Liver (tissue), 9 donors: ENCODE measurements around the gene FGD6. TPM values are rescaled to one million over a fixed set of nuclear protein-coding genes. Genes with fewer than 3 reads are reported as not detected.
A peak's percentile ranks its signal among the peaks of the same experiment; 100 is the strongest.

ENCODE experiments used
- DNase-seq: peaks from one replicate; pipeline ENCODE4 v3.0.0-alpha.2; 2017; ENCODE audit warnings: low spot score
- H3K27ac ChIP-seq, 2 donors: one replicate each; pipeline ENCODE4 v1.7.0; 2013; ENCODE audit warnings: inconsistent platforms in 2 of 2, low read length in 2 of 2, control low read depth in 1 of 2, low read depth in 1 of 2, mild to moderate bottlenecking in 1 of 2
- H3K27me3 ChIP-seq, 4 donors: one replicate each; pipeline versions ENCODE4 v1.6.1 to v1.7.0; 2013; ENCODE audit warnings: low read length in 3 of 4, inconsistent platforms in 1 of 4, mild to moderate bottlenecking in 1 of 4, moderate library complexity in 1 of 4; ENCODE audit not compliant: control insufficient read depth in 4 of 4, insufficient read depth in 4 of 4
- H3K36me3 ChIP-seq, 4 donors: one replicate each; pipeline versions ENCODE4 v1.6.1 to v1.7.0; 2013; ENCODE audit warnings: low read length in 3 of 4, mild to moderate bottlenecking in 3 of 4, low read depth in 1 of 4, moderate library complexity in 1 of 4; ENCODE audit not compliant: control insufficient read depth in 4 of 4, insufficient read depth in 3 of 4
- H3K4me1 ChIP-seq, 4 donors: one replicate each; pipeline versions ENCODE4 v1.6.1 to v1.7.0; 2013; ENCODE audit warnings: low read length in 3 of 4, mild to moderate bottlenecking in 3 of 4, moderate library complexity in 1 of 4; ENCODE audit not compliant: control insufficient read depth in 4 of 4, insufficient read depth in 4 of 4
- H3K4me3 ChIP-seq, 3 donors: one replicate each; pipeline versions ENCODE4 v1.6.1 to v1.7.0; 2013; ENCODE audit warnings: low read length in 3 of 3, control low read depth in 1 of 3, low read depth in 1 of 3, mild to moderate bottlenecking in 1 of 3
- H3K9ac ChIP-seq, 2 donors: one replicate each; pipeline ENCODE4 v1.7.0; 2013; ENCODE audit warnings: low read length in 2 of 2, mild to moderate bottlenecking in 2 of 2, moderate library complexity in 2 of 2, control low read depth in 1 of 2, low read depth in 1 of 2
- H3K9me3 ChIP-seq, 4 donors: one replicate each; pipeline versions ENCODE4 v1.6.1 to v1.7.0; 2013; ENCODE audit warnings: low read length in 3 of 4; ENCODE audit not compliant: control insufficient read depth in 4 of 4
- EGR1 ChIP-seq, 2 donors: IDR thresholded peaks; 2 replicates each; pipeline ENCODE4 v1.6.1; 2016 to 2018; ENCODE audit warnings: antibody characterized with exemption in 2 of 2, low read depth in 2 of 2
- FOXA1 ChIP-seq: IDR thresholded peaks from 2 replicates; pipeline ENCODE4 v1.6.1; 2016; ENCODE audit warnings: antibody characterized with exemption
- FOXA2 ChIP-seq: IDR thresholded peaks from 2 replicates; pipeline ENCODE4 v1.6.1; 2016; ENCODE audit warnings: antibody characterized with exemption
- GABPA ChIP-seq, 2 donors: IDR thresholded peaks in 1 of 2; conservative IDR thresholded peaks in 1 of 2; 2 replicates each; pipeline ENCODE4 v1.6.1; 2016; ENCODE audit warnings: antibody characterized with exemption in 2 of 2, mild to moderate bottlenecking in 1 of 2, moderate library complexity in 1 of 2
- HNF4G ChIP-seq: IDR thresholded peaks from 2 replicates; pipeline ENCODE4 v1.6.1; 2016; ENCODE audit warnings: antibody characterized with exemption
- JUND ChIP-seq, 2 donors: IDR thresholded peaks; 2 replicates each; pipeline ENCODE4 v1.6.1; 2016; ENCODE audit warnings: antibody characterized with exemption in 2 of 2
- RXRA ChIP-seq, 2 donors: IDR thresholded peaks; 2 replicates each; pipeline ENCODE4 v1.6.1; 2017 to 2018; ENCODE audit warnings: antibody characterized with exemption in 2 of 2, mild to moderate bottlenecking in 1 of 2
- SP1 ChIP-seq: IDR thresholded peaks from 2 replicates; pipeline ENCODE4 v1.6.1; 2018; ENCODE audit warnings: antibody characterized with exemption, mild to moderate bottlenecking
- TAF1 ChIP-seq: conservative IDR thresholded peaks from 2 replicates; pipeline ENCODE4 v1.6.1; 2016; ENCODE audit warnings: antibody characterized with exemption, mild to moderate bottlenecking
- YY1 ChIP-seq: IDR thresholded peaks from 2 replicates; pipeline ENCODE4 v1.6.1; 2016; ENCODE audit warnings: antibody characterized with exemption, mild to moderate bottlenecking
- WGBS: extraction: QIAGEN DNeasy Blood & Tissue Kit; methylation state at CpG from one replicate; pipeline ENCODE4 v1.1.7; 2013; 5-methylcytosine and 5-hydroxymethylcytosine counted together
- polyA plus RNA-seq, 2 donors: library from polyadenylated mRNA; stranded (reverse) in 1 of 2; unstranded in 1 of 2; fragments of 200-250 nt in 1 of 2; fragments of >200 nt in 1 of 2; fragmentation: Nextera tagmentation in 1 of 2; extraction: Ambion mirVana in 1 of 2; gene quantifications; one replicate each; pipeline versions ENCODE4 v1.2.1 to v1.2.3, GENCODE V29; 2013 to 2015
- total RNA-seq, 2 donors: library from RNA; depleted of rRNA; stranded (reverse); fragments of >200 nt; gene quantifications; one replicate each; pipeline ENCODE4 v1.2.3, GENCODE V29; 2014
- TF ChIP-seq, protein P1 (sequence below): IDR thresholded peaks from 2 replicates; pipeline ENCODE4 v1.6.1; 2016; ENCODE audit warnings: antibody characterized with exemption
- TF ChIP-seq, protein P2 (sequence below): IDR thresholded peaks from 2 replicates; pipeline ENCODE4 v1.6.1; 2016; ENCODE audit warnings: antibody characterized with exemption
- TF ChIP-seq, protein P3 (sequence below): IDR thresholded peaks from 2 replicates; pipeline ENCODE4 v1.6.1; 2016; ENCODE audit warnings: antibody characterized with exemption, mild to moderate bottlenecking
- donor health status: healthy.
- donor health status: healthy.
- donor health status: healthy.
- donor health status: healthy.
- donor health status: healthy.

Gene FGD6
- total and polyA plus RNA-seq, 4 donors, result 0.54 to 6.9 (median 2.4) TPM

DNA sequence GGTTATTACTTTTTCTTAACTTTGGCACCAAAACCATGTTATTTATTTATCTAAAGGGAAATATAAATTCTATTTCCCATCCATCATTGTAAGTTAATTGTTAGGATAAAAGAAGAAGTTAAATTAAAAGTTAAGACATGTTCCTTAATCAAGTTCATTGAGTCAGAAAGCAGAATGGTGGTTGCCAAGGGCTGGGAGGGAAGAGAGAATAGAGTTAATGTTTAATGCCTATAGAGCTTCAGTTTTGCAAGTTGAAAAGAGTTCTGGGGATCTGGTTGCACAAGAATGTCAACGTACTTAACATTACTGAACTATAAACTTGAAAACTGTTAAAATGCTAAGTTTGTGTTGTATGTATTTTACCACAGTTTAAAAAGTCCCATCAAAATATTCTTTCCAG is 80.7 kb downstream of the FGD6 start:
- no peak for DNase-seq
- no peaks in the 10 kb centered on the region for H3K9me3 ChIP-seq
- H3K9ac ChIP-seq, result no peak overlapping the region
- no peaks in the 10 kb centered on the region for H3K27me3 ChIP-seq
- TF ChIP-seq JUND (IDR thresholded peaks at IDR 0.05) (no peak), FOXA1 (no peak), EGR1 (IDR thresholded peaks at IDR 0.05; ENCODE audit: low read depth in 2 of 2) (no peak), RXRA (IDR thresholded peaks at IDR 0.05) (peak in 1 of 2 donors; percentile 26), TAF1 (no peak), YY1 (no peak), HNF4G (no peak), SP1 (peak; percentile 13), FOXA2 (no peak), GABPA (IDR thresholded peaks at IDR 0.05 in 1 of 2, conservative IDR thresholded peaks at IDR 0.05 in 1 of 2) (no peak)
- TF ChIP-seq, protein P1, sequence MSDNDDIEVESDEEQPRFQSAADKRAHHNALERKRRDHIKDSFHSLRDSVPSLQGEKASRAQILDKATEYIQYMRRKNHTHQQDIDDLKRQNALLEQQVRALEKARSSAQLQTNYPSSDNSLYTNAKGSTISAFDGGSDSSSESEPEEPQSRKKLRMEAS, result no peak
- TF ChIP-seq, protein P2, sequence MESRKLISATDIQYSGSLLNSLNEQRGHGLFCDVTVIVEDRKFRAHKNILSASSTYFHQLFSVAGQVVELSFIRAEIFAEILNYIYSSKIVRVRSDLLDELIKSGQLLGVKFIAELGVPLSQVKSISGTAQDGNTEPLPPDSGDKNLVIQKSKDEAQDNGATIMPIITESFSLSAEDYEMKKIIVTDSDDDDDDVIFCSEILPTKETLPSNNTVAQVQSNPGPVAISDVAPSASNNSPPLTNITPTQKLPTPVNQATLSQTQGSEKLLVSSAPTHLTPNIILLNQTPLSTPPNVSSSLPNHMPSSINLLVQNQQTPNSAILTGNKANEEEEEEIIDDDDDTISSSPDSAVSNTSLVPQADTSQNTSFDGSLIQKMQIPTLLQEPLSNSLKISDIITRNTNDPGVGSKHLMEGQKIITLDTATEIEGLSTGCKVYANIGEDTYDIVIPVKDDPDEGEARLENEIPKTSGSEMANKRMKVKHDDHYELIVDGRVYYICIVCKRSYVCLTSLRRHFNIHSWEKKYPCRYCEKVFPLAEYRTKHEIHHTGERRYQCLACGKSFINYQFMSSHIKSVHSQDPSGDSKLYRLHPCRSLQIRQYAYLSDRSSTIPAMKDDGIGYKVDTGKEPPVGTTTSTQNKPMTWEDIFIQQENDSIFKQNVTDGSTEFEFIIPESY, result no peak
- peaks cover 0 to 2% (median 0%) of the 10 kb centered on the region in 4 donors for H3K4me1 ChIP-seq
- peaks cover 0 to 6% (median 0%) of the 10 kb centered on the region in 4 donors for H3K36me3 ChIP-seq
- H3K4me3 ChIP-seq, result no peak overlapping the region
- WGBS, result 40% methylated on average over 1 of the region's 1 CpG
- no peak overlapping the region for H3K27ac ChIP-seq

DNA sequence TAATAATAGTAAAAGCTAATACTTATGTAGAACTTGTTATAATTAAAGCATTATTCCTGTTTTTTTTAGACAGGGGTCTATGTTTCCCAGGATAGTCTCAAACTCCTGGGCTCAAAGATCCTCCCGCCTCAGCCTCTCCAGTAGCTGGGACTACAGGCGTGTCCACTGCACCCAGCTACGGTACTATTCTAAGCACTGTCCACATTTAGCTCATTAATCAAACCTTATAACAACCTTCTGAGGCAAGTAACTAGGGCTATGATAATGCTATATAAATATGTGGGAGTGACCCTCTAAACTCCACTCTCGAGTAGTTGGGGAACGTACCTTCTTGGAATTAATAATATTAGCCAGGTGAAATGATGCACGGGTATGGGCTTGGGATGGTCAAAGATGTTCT is 83.2 kb downstream of the FGD6 start:
- 98% methylated on average over 6 of the region's 6 CpGs for WGBS
- Histone ChIP-seq H3K4me1 (peaks cover 0 to 2% (median 0%) of the 10 kb centered on the region in 4 donors), H3K27ac (no peak overlapping the region), H3K9ac (no peak overlapping the region), H3K36me3 (peaks cover 0 to 6% (median 0%) of the 10 kb centered on the region in 4 donors), H3K9me3 (no peaks in the 10 kb centered on the region), H3K4me3 (no peak overlapping the region), H3K27me3 (no peaks in the 10 kb centered on the region)
- no peak for TF ChIP-seq GABPA (IDR thresholded peaks at IDR 0.05 in 1 of 2, conservative IDR thresholded peaks at IDR 0.05 in 1 of 2)
- TF ChIP-seq, protein P3, sequence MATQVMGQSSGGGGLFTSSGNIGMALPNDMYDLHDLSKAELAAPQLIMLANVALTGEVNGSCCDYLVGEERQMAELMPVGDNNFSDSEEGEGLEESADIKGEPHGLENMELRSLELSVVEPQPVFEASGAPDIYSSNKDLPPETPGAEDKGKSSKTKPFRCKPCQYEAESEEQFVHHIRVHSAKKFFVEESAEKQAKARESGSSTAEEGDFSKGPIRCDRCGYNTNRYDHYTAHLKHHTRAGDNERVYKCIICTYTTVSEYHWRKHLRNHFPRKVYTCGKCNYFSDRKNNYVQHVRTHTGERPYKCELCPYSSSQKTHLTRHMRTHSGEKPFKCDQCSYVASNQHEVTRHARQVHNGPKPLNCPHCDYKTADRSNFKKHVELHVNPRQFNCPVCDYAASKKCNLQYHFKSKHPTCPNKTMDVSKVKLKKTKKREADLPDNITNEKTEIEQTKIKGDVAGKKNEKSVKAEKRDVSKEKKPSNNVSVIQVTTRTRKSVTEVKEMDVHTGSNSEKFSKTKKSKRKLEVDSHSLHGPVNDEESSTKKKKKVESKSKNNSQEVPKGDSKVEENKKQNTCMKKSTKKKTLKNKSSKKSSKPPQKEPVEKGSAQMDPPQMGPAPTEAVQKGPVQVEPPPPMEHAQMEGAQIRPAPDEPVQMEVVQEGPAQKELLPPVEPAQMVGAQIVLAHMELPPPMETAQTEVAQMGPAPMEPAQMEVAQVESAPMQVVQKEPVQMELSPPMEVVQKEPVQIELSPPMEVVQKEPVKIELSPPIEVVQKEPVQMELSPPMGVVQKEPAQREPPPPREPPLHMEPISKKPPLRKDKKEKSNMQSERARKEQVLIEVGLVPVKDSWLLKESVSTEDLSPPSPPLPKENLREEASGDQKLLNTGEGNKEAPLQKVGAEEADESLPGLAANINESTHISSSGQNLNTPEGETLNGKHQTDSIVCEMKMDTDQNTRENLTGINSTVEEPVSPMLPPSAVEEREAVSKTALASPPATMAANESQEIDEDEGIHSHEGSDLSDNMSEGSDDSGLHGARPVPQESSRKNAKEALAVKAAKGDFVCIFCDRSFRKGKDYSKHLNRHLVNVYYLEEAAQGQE, result no peak
- no peak for DNase-seq
